Stimulated activated CD4-positive, alpha-beta T cell treated with anti-CD3 and anti-CD28 coated beads, Interleukin-1b, Interleukin-23, amount 100 ng/mL, for 4 hours (primary cell): ENCODE data around the gene TAAR5.
"Not testable (repeated sequence)": the region's sequence is repeated elsewhere in the genome, so short reads cannot be mapped to it uniquely, and the experiment has no call there.

Source experiments
- DNase-seq, 2 donors: peaks; one replicate each; pipeline ENCODE4 v3.0.0-alpha.2; 2020; ENCODE audit warnings: low read depth in 2 of 2

The TAAR5 gene

GRCh38 chr6:132589454-132589853 is at the start of gene TAAR5:
Gene TAAR5 (minus strand): TSS chr6:132589741. CDS start chr6:132589686, 55 bp downstream.
- DNase-seq = no peak

- not testable (repeated sequence) for DNase-seq
These were observed 47.6 kb upstream of the TAAR5 start for GRCh38 chr6:132637135-132637534.

GRCh38 chr6:132635906-132636305 is 46.4 kb upstream of the TAAR5 start:
- DNase-seq = not testable (repeated sequence)

GRCh38 chr6:132635288-132635687 is 45.7 kb upstream of the TAAR5 start:
- DNase-seq = not testable (repeated sequence)

- no peak for DNase-seq
These were observed 45.3 kb upstream of the TAAR5 start for GRCh38 chr6:132634796-132635195.

- no peak for DNase-seq
These were observed 43.8 kb upstream of the TAAR5 start for GRCh38 chr6:132633362-132633761.

- no peak for DNase-seq
These were observed 34.6 kb upstream of the TAAR5 start, which contains the start of gene TAAR2 for GRCh38 chr6:132624175-132624574. Gene TAAR2 (minus strand): TSS chr6:132624275. CDS start chr6:132624275, 0 bp downstream.

GRCh38 chr6:132623106-132623845 is 33.7 kb upstream of the TAAR5 start:
- DNase-seq = no peak

GRCh38 chr6:132616677-132617076 is 27.1 kb upstream of the TAAR5 start:
- DNase-seq = no peak

- no peak for DNase-seq
These were observed 25.0 kb upstream of the TAAR5 start for GRCh38 chr6:132614554-132614953.

GRCh38 chr6:132612449-132613108 is 23.0 kb upstream of the TAAR5 start:
- DNase-seq = no peak

GRCh38 chr6:132611616-132612015 is 22.1 kb upstream of the TAAR5 start:
- DNase-seq = no peak

GRCh38 chr6:132607544-132608233 is 18.1 kb upstream of the TAAR5 start:
- no peak for DNase-seq

- DNase-seq = no peak
These were observed 15.2 kb upstream of the TAAR5 start for GRCh38 chr6:132604635-132605152.

- DNase-seq = not testable (repeated sequence)
These were observed 11.4 kb upstream of the TAAR5 start for GRCh38 chr6:132600900-132601299.

- no peak for DNase-seq
These were observed 8.9 kb upstream of the TAAR5 start for GRCh38 chr6:132598473-132598872.

- DNase-seq = no peak
These were observed 6.7 kb upstream of the TAAR5 start for GRCh38 chr6:132596201-132596600.

- DNase-seq = no peak
These were observed 3.3 kb upstream of the TAAR5 start for GRCh38 chr6:132592855-132593254.

- no peak for DNase-seq
These were observed 821 bp upstream of the TAAR5 start for GRCh38 chr6:132590362-132590761.

- DNase-seq = no peak
These were observed 2.1 kb downstream of the TAAR5 start for GRCh38 chr6:132587424-132587823.

- no peak for DNase-seq
These were observed 4.8 kb downstream of the TAAR5 start for GRCh38 chr6:132584698-132585097.

GRCh38 chr6:132571774-132572173 is 17.8 kb downstream of the TAAR5 start:
- DNase-seq = no peak
